Posterior cingulate gyrus (tissue), 11 donors: ENCODE measurements around the gene ERBB2.

Experiments
- DNase-seq, 10 donors: peaks; one replicate each; pipeline versions ENCODE4 v3.0.0 to v3.0.0-alpha.2; 2020 to 2021; ENCODE audit warnings: mixed read lengths in 3 of 10
- intact Hi-C: fragments of 100-400 bp; cut with DNase I; formaldehyde crosslinking; loops from one replicate; pipeline ENCODE4 v1.15.1; 2023

ERBB2 gene

DNA sequence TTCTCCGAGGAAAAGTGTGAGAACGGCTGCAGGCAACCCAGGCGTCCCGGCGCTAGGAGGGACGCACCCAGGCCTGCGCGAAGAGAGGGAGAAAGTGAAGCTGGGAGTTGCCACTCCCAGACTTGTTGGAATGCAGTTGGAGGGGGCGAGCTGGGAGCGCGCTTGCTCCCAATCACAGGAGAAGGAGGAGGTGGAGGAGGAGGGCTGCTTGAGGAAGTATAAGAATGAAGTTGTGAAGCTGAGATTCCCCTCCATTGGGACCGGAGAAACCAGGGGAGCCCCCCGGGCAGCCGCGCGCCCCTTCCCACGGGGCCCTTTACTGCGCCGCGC lies at the start of gene ERBB2:
TSS of gene ERBB2 (plus strand) at position 247 of the 330 bp plus-strand sequence. CDS start 175 bp downstream, outside the sequence.
- peak in 2 of 10 donors; percentile 78 to 89 for DNase-seq
- intact Hi-C loops, result no loop called here

DNA sequence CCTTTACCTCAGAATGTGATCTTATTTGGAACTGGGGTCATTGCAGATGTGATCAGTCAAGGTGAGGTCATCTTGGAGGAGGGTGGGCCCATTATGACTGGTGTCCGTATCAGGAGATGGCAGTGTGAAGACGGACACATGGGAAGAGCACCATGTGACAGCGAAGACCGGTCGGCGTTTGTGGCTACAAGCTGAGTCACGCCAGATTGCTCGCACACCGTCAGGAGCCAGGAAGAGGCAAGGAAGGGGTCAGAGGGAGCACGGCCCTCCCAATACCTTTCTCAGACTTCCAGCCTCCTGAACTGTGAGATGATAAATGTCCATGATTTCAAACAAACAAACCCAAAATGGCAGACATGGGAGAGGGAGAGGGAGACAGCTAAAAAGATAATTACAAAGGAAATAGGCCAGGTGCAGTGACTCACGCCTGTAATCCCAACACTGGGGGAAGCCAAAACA lies 49.7 kb upstream of the ERBB2 start:
- intact Hi-C loops, result no loop called here
- DNase-seq, result no peak

DNA sequence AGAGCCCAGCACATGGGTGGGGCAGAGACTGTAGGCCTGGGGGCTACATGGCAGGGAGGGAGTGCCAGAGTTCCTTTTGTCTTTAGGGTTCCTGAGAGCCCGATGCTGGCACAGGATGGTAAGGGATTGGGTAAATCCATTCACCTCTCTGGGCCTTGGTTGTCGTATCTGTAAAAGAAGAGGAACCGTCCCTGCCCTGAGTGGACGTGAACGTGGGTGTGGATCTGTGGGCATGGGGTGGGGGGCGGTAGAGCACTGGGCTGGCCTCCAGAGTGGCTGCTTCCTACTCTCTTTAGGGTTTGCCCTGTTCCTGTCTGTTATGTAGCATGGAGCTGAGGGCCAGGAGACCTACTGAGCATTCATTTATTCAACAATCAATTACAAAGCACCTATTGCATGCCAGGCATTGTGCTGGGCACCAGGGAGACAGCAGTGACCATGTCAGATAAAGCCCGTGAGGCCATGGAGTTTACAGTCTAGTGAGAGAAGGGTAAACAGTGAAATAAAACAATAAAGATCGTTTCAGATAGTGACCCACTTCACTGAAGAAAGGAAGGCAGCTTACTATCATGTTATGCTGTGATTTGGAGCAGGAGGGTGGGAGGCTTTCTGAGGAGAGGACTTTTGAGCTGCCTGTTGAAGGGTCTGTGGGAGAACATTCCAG lies 47.8 kb upstream of the ERBB2 start:
- no peak for DNase-seq
- intact Hi-C loops, result no loop called here

DNA sequence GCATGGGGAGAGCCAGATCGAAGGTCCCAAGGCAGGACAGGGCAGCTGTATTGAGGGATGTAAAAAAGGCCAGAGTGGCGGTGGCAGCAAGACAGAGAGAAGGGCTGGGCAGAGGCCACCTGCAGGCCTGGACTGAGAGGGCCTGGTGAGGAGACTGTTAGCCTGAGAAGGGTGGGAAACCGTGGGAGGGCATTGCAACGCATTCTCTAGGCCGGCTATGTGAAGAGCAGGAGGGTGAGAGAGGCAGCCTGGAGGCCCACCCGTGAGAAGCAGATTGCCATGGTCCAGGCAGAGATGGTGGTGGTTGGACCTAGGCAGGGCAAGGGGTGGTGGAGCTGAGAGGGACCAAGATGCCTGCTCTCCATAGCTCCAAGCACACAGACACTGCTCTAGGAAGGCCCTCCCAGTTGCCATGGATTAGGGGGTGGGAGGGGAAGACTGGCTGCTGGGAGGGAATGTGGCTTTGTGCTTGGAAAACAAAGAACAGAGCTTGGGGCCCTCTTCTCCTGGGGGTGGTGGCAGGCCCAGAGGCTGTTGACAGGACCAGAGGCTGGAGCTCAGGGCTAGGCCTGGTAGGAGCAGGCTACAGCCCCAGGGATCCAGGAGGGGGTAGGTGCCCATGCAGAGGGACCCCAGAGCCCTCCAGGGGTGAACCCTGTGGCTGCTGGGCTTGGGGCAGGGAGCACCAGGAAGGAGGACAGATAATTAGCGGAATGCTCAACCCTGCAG lies 47.1 kb upstream of the ERBB2 start:
- intact Hi-C loops, result no loop called here
- peak in 7 of 10 donors; percentile 37 to 94 (median 52) for DNase-seq

GRCh38 chr17:39653316-39653661 lies 46.6 kb upstream of the ERBB2 start:
- intact Hi-C loops, result no loop called here
- no peak for DNase-seq

DNA sequence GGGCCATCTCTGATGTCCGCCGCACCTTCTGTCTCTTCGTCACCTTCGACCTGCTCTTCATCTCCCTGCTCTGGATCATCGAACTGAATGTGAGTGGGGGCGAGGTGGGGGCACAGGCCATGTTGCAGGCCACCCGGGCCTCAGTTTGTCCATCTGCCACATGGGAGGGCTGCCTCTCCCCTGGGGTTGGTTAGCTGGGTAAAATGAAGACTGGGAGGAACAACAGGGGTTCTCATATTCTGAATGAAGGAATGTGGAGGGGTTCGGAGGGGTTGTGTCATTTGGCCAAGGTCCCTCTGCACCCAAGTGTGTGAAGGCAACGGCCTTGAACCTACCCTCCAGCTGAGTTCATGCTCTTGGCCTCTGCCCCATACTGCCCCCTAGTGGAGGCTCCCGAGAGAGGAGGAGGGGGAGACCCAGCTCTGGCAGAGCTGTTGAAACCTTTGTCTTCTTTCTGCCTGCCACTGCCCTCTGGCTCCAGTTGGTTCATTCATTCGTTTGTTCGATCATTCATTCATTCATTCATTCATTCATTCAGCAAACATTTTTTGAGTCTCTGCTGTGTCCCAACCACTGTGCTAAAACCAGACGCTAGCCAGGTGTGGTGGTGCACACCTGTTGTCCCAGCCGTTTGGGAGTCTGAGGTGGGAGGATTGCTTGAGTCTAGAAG lies 46.1 kb upstream of the ERBB2 start:
- intact Hi-C loops, result no loop called here
- DNase-seq, result peak in 6 of 10 donors; percentile 57 to 93 (median 72)

DNA sequence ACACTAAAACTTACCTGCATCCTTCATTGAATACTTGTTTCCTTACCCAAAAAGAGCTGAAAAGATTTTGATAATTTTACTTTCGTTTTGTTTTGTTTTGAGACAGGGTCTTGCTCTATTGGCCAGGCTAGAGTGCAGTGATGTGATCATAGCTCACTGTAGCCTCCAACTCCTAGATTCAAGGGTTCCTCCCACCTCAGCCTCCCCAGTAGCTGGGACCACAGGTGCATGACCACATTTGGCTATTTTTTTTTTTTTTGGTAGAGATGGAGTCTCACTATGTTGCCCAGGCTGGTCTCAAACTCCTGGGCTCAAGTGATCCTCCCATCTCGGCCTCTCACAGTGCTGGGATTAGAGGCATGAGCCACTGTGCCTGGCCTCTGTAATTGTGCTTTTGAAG lies 44.8 kb upstream of the ERBB2 start:
- DNase-seq, result no peak
- intact Hi-C loops, result no loop called here

DNA sequence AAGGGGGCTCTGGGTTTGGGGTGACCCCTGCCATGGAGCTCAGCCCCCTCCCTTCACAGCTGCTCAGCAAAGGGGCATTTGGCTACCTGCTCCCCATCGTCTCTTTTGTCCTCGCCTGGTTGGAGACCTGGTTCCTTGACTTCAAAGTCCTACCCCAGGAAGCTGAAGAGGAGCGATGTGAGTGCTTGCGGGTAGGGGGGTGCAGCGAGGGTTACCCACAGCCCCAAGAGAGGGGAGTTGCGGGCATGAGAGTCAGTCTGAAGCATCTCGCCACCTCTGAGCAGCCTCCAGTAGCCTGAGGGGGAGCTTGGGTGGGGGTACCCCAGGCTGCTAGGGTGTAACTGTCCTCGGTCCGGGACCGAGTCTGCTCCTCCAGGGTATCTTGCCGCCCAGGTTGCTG lies 41.5 kb upstream of the ERBB2 start:
- intact Hi-C loops, result no loop called here
- no peak for DNase-seq

DNA sequence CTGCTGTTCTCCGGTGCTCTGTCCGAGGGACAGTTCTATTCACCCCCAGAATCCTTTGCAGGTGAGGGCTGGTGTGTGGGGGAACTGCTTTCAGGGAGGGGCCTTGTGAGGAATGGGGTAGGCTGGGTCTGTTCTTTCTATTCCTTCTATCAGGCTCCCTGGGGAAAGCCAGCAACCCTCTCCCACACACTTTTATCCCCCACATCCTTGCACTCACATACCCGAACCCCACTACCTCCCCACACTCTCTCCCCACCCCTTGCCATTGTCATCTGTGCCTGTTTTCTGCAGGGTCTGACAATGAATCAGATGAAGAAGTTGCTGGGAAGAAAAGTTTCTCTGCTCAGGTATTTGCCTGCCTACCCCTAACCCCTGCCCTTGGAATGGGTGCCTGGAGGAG lies 41.1 kb upstream of the ERBB2 start:
- DNase-seq, result no peak

GRCh38 chr17:39659279-39660010 lies 40.4 kb upstream of the ERBB2 start:
- DNase-seq, result no peak
- intact Hi-C loops, result no loop called here

More for the DNA sequence above, 41.1 kb upstream of the ERBB2 start:
- intact Hi-C loops, result no loop called here

DNA sequence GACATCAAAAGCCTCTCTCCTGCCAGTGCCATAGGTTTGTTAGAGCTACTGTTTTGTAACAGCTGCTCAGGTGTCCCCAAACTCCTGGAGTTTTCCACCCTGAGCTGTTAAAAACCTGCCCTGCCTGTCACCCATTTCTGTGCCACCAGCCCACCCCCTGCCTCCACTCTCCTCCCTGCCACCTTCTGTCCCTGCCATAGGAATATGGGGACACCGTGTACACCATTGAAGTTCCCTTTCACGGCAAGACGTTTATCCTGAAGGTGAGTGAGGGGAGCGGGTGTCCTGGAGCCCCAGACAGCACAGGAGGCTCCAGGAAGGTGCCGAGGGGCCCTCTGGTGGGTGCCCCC lies 39.9 kb upstream of the ERBB2 start:
- intact Hi-C loops, result no loop called here
- no peak for DNase-seq

GRCh38 chr17:39660397-39661385 lies 39.2 kb upstream of the ERBB2 start:
- peak in 1 of 10 donors; percentile 78 for DNase-seq
- intact Hi-C loops, result no loop called here

- intact Hi-C loops, result no loop called here
Measured at GRCh38 chr17:39661744-39662541, 37.9 kb upstream of the ERBB2 start.

DNA sequence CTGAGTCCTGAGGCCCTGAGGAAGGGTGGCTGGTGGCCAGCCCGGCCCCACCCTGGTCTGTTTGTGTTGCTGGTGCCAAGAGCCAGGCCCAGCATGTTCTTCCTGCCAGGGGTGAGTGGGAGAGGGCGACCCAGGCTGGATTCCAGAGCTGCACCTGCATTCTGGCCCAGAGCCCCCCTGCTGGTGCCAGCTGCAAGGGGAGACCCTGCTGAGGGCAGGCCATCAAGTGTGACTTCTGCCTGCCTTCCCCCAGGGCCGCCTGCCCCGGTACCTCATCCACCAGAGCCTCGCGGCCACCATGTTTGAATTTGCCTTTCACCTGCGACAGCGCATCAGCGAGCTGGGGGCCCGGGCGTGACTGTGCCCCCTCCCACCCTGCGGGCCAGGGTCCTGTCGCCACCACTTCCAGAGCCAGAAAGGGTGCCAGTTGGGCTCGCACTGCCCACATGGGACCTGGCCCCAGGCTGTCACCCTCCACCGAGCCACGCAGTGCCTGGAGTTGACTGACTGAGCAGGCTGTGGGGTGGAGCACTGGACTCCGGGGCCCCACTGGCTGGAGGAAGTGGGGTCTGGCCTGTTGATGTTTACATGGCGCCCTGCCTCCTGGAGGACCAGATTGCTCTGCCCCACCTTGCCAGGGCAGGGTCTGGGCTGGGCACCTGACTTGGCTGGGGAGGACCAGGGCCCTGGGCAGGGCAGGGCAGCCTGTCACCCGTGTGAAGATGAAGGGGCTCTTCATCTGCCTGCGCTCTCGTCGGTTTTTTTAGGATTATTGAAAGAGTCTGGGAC lies 37.1 kb upstream of the ERBB2 start:
- no peak for DNase-seq
- intact Hi-C loops, result no loop called here

More at GRCh38 chr17:39661744-39662541, 37.9 kb upstream of the ERBB2 start:
- DNase-seq, result no peak

DNA sequence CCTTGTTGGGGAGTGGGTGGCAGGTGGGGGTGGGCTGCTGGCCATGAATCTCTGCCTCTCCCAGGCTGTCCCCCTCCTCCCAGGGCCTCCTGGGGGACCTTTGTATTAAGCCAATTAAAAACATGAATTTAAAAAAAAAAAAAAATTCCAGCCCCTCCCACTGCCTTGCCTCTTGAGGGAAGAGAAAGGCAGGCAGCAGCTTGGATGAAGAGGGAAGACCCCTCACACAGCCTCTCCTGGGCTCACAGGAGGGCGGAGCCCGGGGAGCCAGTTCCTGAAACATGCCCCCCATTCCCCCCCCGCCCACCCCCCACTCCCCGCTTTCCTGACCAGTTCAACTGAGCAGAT lies 36.5 kb upstream of the ERBB2 start:
- intact Hi-C loops, result no loop called here
- no peak for DNase-seq

DNA sequence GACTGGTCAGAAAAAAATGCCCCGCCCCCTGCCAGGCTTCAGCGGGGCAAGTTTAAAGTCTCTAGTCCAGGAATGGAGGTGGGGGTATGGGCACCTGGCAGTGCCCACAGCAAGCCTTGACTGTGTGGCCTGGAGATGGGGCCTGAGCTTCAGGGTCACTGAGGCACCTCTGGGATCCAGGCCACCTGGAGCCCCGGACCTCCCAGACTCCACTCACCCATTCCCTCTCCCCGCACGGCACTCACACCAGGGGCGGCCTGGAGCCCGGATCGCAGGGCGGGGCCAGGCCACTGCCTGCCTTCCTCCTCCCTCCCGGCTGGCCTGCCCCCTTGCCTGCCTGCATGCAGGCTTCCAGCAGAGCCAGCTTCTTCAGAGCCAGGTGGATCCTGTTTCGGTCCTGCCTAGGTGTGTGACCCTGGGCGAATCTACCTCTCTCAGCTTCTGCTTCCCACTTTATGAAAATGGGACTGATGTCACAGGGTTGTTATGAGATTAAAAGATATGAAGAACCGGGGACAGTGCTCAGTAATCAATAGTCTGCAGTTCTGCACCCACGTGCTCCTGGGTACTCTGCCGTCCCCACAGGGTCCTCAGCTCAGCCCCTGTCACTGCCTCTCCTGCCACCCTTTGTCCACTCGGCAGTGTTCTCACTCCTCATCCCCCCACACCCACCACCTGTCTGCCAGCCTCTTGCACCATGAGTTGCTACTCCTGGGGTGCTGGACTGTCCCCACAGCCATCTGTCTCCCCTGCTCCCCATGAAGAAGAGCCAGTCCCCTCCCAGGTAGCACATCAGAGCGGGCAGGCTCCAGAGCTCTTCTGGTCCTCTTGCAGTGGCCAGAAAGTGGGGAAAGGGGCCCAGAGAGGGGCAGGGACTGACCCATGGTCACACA lies 35.9 kb upstream of the ERBB2 start:
- intact Hi-C loops, result no loop called here

More for the DNA sequence above, 35.9 kb upstream of the ERBB2 start:
- no peak for DNase-seq
